GM19452 (cell line): Measurements from ENCODE around the gene LCAT.
"Not testable (repeated sequence)": the region's sequence is repeated elsewhere in the genome, so short reads cannot be mapped to it uniquely, and the experiment has no call there.

Experiments used
- ATAC-seq: cut with Tn5 transposase; IDR thresholded peaks from one replicate; pipeline ENCODE4 v1.9.1; 2021; ENCODE audit not compliant: unreplicated experiment

The LCAT gene, protein sequence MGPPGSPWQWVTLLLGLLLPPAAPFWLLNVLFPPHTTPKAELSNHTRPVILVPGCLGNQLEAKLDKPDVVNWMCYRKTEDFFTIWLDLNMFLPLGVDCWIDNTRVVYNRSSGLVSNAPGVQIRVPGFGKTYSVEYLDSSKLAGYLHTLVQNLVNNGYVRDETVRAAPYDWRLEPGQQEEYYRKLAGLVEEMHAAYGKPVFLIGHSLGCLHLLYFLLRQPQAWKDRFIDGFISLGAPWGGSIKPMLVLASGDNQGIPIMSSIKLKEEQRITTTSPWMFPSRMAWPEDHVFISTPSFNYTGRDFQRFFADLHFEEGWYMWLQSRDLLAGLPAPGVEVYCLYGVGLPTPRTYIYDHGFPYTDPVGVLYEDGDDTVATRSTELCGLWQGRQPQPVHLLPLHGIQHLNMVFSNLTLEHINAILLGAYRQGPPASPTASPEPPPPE

DNA sequence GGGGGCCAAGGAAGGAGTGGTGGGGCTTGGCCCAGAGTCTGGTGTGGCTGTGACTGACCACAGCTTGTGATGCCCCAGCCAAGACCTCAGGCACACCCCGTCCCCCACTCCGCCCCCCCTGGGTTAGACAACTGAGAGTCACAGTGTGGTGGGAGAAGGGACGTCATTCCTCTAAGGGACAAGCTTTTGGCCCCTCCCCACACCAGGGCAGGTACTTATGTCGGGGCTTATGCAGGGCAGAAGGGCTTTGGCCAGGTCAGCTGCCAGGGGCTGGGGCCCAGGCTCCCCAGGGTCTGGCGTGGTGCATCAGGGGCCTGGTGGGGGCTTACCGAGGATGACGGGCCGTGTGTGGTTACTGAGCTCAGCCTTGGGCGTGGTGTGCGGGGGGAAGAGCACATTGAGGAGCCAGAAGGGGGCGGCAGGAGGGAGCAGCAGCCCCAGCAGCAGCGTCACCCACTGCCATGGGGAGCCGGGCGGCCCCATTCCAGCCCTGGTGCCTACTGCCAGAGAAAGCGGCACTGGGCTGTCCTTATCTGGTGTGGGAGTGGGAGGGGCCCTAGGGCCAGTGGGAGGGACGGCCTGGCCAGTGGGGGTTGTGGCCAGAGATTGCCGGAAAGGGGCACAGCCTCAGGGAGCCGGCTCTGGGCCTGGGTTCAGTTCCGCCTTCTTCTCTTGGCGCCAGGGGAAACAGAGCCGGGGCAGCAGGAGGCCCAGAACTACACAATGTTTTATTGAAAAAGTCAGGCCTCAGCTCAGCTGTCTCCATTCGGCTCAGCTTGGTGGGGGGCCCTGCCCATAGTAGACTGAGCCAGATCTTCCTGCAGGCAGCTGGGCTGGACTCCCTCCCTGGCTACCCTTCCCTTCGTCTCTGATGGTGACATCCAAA, at the start of gene LCAT:
Gene LCAT (minus strand): TSS at position 502 of the 886 bp plus-strand sequence. CDS start 19 bp downstream, at position 483.
- ATAC-seq, result no peak

DNA sequence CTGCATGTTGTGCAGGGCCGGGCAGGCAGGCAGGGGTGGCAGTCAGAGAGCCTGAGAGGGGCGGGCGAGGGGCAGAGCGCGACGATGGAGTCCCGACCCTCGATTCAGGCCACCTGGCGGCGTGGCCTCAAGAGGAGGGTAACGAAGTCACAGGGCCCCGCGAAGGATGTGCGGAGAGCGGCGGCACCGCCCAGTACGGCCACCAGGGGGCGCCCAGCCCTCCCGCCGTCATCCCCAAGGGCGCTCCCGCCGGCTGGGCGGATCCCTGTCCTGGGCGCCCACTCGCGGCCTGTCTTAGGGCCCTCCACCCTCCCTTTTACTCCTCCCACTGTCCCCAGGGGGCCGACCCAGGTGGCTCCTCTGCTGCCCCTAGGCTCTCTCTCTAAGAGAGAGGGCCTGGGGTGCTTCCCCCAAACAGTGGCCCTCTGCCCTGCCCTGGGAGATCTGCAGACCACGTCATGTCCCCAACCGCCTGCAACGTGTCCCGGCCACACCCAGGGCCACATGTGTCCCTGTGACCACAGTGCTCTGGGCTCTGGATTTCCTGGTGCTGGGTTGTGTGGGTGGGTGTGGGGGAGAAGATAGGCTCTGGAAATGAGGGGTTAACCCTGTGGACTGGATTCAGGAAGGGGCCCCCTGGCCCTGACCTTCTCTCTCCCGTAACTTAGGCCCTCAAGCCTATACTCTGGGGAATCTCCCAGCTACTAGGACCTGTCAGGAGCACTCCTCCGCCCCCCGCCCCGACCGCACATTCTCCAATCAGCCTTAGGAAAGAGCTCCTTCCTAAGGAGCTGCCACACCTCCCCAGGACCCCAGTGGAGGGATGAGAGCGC, 49.5 kb upstream of the LCAT start:
- ATAC-seq, result peak; percentile 69

DNA sequence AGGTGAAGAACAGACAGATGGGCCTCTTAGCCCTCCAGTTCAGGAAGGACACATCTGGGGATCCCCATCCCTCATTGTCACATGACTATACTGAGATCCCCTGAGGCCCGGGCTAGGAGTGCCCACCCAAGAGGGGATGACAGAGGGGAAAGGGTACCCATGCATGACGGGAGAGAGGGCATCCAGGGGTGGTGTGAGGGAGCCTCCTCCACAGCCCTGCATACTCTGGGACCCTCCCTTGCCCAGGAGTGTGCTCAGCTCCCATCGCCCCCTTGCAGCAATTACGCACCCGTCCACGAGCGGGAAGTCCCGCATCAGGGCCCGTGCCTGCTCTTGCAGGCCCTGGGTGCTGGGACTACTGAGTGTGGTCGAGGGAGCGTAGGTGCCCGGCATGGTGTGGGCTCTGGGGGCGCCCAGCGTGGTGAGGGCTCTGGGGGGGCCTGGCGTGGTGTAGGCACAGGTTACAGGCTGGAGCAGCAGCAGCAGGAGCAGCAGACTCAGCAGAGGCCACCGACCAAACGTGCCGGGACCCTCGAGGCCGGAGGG, 48.8 kb upstream of the LCAT start:
- ATAC-seq, result no peak

DNA sequence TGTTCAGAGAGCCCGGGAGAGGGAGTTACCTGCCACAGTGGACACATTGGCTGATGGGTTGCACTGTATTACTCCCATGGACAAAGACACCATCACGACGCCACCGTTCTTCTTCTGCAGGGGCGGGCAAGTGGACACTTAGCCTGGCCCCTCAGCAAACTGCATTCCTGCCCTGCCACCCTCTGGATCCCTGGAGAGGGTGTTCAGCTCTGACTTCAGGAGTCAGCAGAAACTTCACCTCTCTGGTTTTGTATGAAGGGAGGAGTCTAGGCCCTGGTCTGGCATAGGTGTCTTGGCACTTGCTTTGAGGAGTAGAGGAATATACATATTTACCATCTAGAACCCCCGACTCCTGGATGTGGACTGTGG, 46.1 kb upstream of the LCAT start:
- ATAC-seq, result no peak

DNA sequence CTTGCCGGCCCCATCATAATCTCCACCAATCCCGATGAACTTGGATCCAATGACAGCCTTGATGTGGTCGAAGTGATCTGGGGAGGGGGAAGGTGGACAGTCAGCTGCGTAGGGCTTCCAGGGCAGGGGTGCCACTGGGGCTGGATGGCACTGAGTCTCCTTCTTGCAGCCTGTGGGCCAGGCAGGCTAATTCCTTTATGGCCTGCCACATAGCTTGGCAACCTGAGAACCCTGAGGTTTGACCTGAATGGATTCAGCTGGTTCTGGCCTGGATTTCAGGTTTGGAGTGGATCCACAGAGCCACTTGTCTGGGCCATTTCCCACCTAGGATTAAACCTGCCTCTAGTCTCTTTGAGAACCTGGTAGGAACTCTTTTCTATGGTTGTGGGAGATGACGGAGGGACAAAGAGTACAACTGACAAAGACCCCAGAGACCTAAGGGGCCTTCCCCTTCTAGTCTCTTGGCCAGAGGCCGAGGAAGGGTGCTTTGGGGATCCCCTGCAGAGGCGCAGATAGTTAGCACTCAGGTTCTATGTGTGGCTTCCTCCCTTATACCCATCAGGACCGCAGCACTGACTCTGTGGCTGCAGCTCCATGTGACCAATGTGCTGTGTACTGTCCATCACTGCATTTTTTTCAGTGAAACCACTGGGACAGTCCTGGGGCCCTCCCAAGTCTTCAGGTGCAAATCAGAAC, 45.5 kb upstream of the LCAT start:
- no peak for ATAC-seq

DNA sequence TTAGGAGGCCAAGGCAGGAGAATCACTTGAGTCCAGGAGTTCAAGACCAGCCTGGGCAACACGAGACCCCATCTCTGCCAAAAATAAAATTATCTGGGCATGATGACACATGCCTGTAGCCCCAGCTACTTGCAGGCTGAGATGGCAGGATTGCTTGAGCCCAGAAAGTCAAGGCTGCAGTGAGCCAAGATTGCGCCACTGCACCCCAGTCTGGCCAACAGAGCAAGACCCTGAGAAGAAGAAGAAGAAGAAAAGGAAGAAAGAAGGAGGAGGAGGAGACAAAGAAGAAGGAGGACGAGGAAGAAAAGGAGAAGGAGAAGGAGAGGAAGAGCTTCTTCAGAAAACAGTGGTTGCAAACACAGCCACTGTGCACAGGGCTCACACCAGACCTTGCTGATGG, 44.8 kb upstream of the LCAT start:
- ATAC-seq, result no peak

DNA sequence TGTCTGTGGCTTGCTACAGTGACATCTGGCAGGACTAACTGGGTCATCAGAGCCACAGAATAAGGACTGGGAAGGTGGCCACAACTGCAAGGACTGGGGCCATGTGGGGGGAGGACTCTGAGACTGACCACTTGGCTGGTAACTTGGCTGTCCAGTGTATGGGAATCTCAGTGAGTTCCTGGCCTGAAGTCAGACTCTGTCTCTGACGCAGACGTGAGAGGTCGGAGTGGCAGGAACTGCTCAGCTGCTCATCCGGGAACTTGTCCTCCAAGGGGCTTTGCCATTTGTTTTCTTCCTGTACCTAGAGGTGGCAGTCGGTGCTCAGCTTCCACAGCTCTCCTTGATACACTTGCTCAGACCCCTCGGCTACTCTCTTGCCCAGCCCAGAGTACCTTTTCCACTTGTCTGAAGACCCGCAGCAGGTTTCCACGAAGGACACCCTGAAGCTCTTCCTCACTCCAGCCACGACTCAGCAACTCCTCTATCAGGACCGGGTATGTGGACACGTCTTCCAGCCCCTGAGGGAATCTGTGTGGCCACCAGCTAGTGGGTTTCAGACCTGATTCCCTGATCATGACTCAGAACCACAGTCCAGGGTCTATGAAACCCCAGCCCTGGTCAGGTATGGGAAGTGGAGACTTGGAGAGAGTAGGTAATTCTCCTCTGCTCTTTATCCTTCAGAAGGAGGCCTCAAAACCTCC, 43.7 kb upstream of the LCAT start:
- ATAC-seq, result no peak

DNA sequence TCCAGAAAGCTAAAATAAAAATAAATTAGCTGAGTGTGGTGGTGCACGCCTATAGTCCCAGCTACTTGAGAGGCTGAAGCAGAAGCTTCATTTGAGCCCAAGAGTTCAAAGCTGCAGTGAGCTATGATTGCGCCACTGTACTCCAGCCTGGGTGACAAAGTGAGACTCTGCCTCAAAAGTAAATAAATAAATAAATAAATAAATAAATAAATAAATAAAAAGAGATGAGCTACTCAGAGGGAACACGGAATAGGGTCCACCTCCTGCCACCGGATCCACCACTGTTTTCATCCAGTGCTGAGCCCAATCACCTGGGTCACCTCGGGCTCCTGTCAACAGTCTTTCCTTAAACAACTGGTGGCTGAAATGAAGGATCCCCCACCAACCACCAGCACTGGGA, 43.0 kb upstream of the LCAT start:
- no peak for ATAC-seq

DNA sequence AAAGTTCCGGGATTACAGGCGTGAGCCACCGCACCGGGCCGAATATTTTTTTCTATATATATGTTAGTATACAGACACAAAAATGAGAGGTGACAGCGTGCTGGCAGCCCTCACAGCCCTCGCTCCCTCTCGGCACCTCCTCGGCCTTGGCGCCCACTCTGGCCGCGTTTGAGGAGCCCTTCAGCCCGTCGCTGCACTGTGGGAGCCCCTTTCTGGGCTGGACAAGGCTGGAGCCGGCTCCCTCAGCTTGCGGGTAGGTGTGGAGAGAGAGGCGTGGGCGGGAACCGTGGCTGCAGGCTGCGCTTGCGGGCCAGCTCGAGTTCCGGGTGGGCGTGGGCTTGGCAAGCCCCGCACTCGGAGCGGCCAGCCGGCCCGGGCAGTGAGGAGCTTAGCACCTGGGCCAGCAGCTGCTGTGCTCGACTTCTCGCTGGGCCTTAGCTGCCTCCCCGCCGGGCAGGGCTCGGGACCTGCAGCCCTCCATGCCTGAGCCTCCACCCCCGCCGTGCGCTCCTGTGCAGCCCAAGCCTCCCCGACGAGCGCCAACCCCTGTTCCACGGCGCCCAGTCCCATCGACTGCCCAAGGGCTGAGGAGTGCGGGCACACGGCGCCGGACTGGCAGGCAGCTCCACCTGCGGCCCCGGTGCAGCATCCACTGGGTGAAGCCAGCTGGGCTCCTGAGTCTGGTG, 38.2 kb upstream of the LCAT start:
- no peak for ATAC-seq

DNA sequence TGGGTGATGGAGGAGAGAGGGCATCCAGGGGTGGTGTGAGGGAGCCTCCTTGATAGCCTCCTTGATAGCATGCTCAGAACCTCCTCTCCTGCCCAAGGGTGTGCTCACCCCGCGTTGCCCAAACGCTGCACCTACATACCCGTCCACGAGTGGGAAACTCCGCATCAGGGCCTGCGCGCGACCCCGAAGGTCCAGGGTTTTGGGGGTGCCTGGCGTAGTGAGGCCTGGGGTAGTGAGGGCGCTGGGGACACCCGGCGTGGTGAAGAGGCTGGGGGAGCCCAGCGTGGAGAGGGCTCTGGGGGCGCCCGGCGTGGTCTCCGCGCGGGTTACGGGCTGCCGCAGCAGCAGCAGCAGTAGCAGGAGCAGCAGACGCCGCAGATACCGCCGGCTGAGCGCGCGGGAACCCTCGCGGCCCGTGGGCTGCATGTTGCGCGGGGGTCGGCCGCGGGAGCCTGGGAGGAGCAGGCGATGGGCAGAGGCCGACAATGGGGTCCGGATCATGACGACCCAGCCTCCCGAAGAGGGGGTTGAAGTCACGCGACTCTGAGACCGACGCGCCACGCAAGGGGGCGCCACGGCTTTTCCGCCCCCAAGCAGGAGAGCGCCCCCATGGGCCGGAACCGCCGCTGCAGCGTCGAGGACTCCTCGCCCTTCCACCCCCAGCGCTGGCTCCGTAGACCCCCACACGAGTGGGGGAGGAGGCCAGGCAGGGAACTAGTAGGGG, 36.2 kb upstream of the LCAT start, which contains the start of gene DPEP3:
Gene DPEP3 (minus strand): TSS at position 545 of the 724 bp plus-strand sequence. CDS start 119 bp downstream, at position 426.
- ATAC-seq, result no peak

DNA sequence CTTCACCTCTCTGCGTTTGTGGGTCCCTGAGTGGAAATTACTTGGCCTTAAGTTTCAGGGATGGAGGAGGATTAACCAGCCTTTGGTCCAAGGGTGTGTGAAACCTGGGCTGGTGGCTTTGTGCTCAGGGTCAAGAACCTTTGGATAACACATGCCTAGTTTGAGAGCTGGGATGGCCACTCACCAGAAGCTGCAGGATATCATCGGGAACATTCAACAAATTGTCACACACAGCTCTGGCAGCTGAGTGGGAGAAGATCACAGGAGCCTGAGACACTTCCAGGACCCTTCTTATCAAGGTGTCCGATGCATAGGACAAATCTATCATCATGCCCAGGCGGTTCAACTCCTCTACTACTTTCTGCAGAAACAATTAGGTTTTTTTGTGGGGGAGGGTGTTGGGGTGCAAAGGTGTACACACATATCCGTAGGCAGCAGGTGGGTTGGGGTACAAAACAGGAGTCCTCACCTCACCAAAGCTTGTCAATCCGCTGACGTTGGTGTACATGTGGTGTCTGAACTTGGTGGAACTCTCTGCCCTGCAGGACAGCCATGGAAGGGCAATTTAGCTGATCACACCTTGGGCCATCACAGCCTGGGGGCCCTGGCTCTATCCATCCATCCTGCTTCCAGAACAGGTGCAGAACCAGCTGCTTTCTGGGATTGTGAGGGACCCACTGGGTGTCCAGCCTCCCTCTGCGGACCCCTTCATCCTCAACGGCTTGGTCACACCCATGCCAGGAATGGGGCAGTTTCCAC, 33.7 kb upstream of the LCAT start:
- no peak for ATAC-seq

DNA sequence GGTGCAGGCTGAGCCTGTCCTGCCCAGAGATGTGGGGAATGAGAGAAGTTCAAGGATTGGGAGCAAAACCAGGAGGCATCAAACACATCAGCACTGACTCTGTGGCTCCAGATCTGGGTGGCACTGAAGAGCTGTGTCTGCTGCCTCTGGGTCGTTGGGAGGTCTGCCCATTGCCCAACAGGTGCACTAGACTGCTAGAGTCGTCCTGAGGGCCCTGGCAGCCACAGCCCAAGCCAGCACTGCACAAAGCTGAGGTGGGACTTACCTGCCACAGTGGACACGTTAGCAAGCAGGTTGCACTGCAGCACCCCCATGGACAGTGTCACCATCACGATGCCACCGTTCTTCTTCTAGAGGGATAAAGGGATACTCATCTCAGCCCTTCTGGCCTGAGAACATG, 33.1 kb upstream of the LCAT start:
- ATAC-seq, result no peak

DNA sequence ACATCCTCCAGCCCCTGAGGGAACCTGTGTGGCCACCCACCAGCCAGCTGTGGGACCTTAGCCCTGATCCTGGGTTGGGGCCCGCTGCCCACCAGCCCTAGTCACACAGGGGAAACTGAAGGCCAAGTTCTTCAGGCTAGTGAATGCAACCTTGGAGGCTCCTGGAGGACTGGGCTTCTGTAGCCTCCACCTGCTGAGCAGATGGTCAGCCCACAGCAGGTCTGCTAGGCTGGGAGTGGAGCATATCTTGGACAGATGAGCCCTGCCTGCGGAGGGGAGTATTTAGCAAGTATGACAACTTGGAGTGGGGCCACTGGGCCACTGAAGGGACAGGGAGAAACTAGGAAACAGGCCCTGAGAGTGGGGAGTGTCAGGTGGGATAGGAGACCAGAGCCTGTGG, 32.3 kb upstream of the LCAT start:
- no peak for ATAC-seq

DNA sequence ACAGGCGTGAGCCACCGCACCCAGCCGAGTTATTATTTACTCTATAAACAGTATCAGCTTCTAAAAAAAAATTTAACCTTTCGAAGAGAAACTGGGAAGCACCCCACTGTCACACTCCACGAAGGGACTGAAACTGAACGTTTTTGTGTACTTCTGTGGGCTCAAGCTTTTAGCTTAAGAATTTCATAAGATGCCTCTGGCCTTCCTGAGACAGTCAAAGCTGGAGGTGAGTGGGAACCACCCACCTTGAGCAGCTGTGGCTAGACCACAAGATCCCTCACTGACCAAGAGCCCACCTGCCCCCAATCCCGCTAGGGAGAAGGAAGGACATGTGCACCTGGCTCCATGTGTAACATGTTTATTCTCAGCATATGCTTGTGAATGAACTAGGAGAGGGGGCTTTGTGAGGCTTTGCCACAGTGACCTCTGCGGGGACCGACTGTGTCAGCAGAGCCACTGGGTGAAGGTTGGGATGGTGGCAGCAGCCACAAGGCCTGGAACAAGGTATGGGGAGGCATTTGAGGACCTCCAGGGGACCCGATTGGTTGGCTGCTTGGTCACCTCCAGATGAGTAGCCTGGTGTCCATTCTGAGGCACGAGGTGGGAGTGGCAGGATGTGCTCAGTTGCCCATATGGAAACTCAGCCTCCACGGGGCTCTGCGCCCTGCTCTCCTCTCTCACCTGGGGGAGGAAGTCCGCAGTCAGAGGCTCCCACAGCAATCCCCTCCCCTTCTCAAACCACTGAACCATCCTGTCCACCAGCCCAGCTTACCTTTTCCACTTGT, 31.6 kb upstream of the LCAT start:
- no peak for ATAC-seq

DNA sequence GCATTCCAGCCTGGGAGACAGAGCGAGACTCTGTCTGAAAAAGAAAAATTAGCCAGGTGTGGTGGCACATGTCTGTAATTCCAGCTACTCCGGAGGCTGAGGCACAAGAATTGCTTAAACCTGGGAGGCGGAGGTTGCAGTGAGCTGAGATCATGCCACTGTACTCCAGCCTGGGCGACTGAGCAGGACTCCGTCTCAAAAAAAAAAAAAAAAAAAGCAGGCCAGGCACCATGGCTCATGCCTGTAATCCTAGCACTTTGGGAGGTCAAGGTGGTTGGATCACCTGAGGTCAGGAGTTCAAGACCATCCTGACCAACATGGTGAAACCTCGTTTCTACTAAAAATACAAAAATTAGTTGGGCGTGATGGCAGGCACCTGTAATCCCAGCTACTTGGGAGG, 28.4 kb upstream of the LCAT start:
- ATAC-seq, result not testable (repeated sequence)

DNA sequence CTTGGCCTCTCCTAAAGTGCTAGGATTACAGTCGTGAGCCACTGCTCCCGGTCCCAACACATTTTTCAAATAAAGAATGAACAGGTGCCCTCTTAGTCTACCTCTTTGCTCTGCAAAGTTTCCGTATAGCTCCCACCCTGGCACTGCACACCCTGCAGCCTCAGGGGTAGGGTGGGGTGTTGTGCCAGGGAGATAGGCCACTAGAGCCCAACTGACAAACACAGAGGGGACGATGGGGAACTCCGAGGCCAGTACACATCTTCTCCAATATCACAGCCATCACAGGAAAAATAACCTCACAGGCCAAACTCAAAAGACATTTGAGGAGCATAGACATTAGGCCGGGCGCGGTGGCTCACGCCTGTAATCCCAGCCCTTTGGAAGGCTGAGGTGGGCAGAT, 27.2 kb upstream of the LCAT start:
- ATAC-seq, result no peak
